GM23338 (cell line): Measurements from ENCODE around the gene PM20D1. TPM values are rescaled to one million over a fixed set of nuclear protein-coding genes. Genes with fewer than 3 reads are reported as not detected.

Experiments used
- ATAC-seq: fragments of 200-7000 bp; cut with Tn5 transposase; 3 replicates; pipeline ENCODE4 v1.9.1; 2020
- DNase-seq: peaks from one replicate; pipeline ENCODE4 v3.0.0-alpha.2; 2015; ENCODE audit warnings: low spot score
- H2AFZ ChIP-seq: fragments of 200-600 bp; sonication (generic); 2 replicates; pipeline ENCODE4 v1.8.0; 2016; ENCODE audit warnings: antibody characterized with exemption, mild to moderate bottlenecking, moderate library complexity
- H3F3A ChIP-seq: fragments of 200-600 bp; sonication (generic); replicated peaks from 2 replicates; pipeline ENCODE4 v1.8.0; 2017; ENCODE audit warnings: antibody characterized with exemption, mixed run types, low read depth
- H3K27ac ChIP-seq: fragments of 200-600 bp; sonication (generic); 2 replicates; pipeline ENCODE4 v1.6.1; 2016; ENCODE audit warnings: low read depth
- H3K27me3 ChIP-seq: fragments of 200-600 bp; sonication (generic); 2 replicates; pipeline ENCODE4 v1.8.0; 2016; ENCODE audit warnings: mild to moderate bottlenecking, mixed run types, moderate library complexity; ENCODE audit not compliant: insufficient read depth
- H3K36me3 ChIP-seq: fragments of 200-600 bp; sonication (generic); 2 replicates; pipeline ENCODE4 v1.8.0; 2016; ENCODE audit warnings: mild to moderate bottlenecking; ENCODE audit not compliant: insufficient read depth
- H3K4me1 ChIP-seq: fragments of 200-600 bp; sonication (generic); 2 replicates; pipeline ENCODE4 v1.8.0; 2016; ENCODE audit warnings: mild to moderate bottlenecking, moderate library complexity; ENCODE audit not compliant: insufficient read depth
- H3K4me2 ChIP-seq: fragments of 200-600 bp; sonication (generic); 2 replicates; pipeline ENCODE4 v1.7.1; 2017; ENCODE audit warnings: mixed run types
- H3K4me3 ChIP-seq: fragments of 200-600 bp; sonication (generic); 2 replicates; pipeline ENCODE4 v1.6.1; 2016; ENCODE audit warnings: mixed run types
- H3K79me2 ChIP-seq: fragments of 200-600 bp; sonication (generic); replicated peaks from 2 replicates; pipeline ENCODE4 v1.8.0; 2017; ENCODE audit warnings: mild to moderate bottlenecking; ENCODE audit not compliant: insufficient read depth
- H3K9me2 ChIP-seq: fragments of 200-600 bp; sonication (generic); 2 replicates; pipeline ENCODE4 v1.8.0; 2017; ENCODE audit not compliant: insufficient read depth
- H4K20me1 ChIP-seq: fragments of 200-600 bp; sonication (generic); replicated peaks from 2 replicates; pipeline ENCODE4 v1.8.0; 2017; ENCODE audit warnings: mild to moderate bottlenecking; ENCODE audit not compliant: insufficient read depth
- H3K27ac Mint-ChIP-seq: 2 replicates; pipeline ENCODE4 v1.8.0; 2020; ENCODE audit warnings: inconsistent platforms, mild to moderate bottlenecking, moderate library complexity, mixed read lengths
- H3K27me3 Mint-ChIP-seq: 3 replicates; pipeline ENCODE4 v1.8.0; 2022; ENCODE audit warnings: low read depth, mild to moderate bottlenecking, moderate library complexity, mixed read lengths, inconsistent platforms; ENCODE audit not compliant: insufficient read depth, poor library complexity
- H3K36me3 Mint-ChIP-seq: 3 replicates; pipeline ENCODE4 v1.8.0; 2021; ENCODE audit warnings: low read depth, mild to moderate bottlenecking, inconsistent platforms, moderate library complexity, mixed read lengths
- H3K4me1 Mint-ChIP-seq: 3 replicates; pipeline ENCODE4 v1.8.0; 2020; ENCODE audit warnings: mild to moderate bottlenecking, inconsistent platforms, mixed read lengths
- H3K4me3 Mint-ChIP-seq: 3 replicates; pipeline ENCODE4 v1.8.0; 2021; ENCODE audit warnings: moderate library complexity, mild to moderate bottlenecking, inconsistent platforms, mixed read lengths
- H3K9me3 Mint-ChIP-seq: 3 replicates; pipeline ENCODE4 v1.8.0; 2020; ENCODE audit warnings: moderate library complexity, mild to moderate bottlenecking, inconsistent platforms, mixed read lengths
- CREB1 ChIP-seq: fragments of 250-450 bp; sonication (Bioruptor Pico); IDR thresholded peaks from 2 replicates; pipeline ENCODE4 v1.5.0; 2020; ENCODE audit warnings: low read depth, mild to moderate bottlenecking, moderate library complexity
- EZH2 ChIP-seq: fragments of 200-600 bp; sonication (generic); IDR thresholded peaks from one replicate; pipeline ENCODE4 v1.8.0; 2017; ENCODE audit warnings: antibody characterized with exemption, mild to moderate bottlenecking, low read depth; ENCODE audit not compliant: unreplicated experiment
- EZH2phosphoT487 ChIP-seq: fragments of 200-600 bp; sonication (generic); IDR thresholded peaks from one replicate; pipeline ENCODE4 v1.8.1; 2018; ENCODE audit warnings: antibody characterized with exemption; ENCODE audit not compliant: unreplicated experiment
- JUNB ChIP-seq: IDR thresholded peaks from one replicate; pipeline ENCODE4 v1.6.1; 2016; ENCODE audit warnings: antibody characterized with exemption; ENCODE audit not compliant: unreplicated experiment
- NANOG ChIP-seq: IDR thresholded peaks from 2 replicates; pipeline ENCODE4 v1.6.1; 2016; ENCODE audit warnings: antibody characterized with exemption, borderline replicate concordance
- REST ChIP-seq: IDR thresholded peaks from one replicate; pipeline ENCODE4 v1.6.1; 2018; ENCODE audit warnings: antibody characterized with exemption; ENCODE audit not compliant: unreplicated experiment
- STAT1 ChIP-seq: IDR thresholded peaks from one replicate; pipeline ENCODE4 v1.6.1; 2016; ENCODE audit warnings: antibody characterized with exemption; ENCODE audit not compliant: unreplicated experiment
- ZNF114 ChIP-seq: fragments of 250-450 bp; sonication (Bioruptor Pico); IDR thresholded peaks from 2 replicates; pipeline ENCODE4 v1.5.0; 2020; ENCODE audit warnings: mild to moderate bottlenecking, moderate library complexity
- ZNF331 ChIP-seq: fragments of 250-450 bp; sonication (Bioruptor Pico); IDR thresholded peaks from 2 replicates; pipeline ENCODE4 v1.5.0; 2020; ENCODE audit warnings: low read depth, mild to moderate bottlenecking, moderate library complexity
- polyA plus RNA-seq: library from polyadenylated mRNA; unstranded; fragments of >200 nt; fragmentation: Nextera tagmentation; extraction: Ambion mirVana; gene quantifications from 2 replicates; pipeline ENCODE4 v1.2.1, GENCODE V29; 2016
- total RNA-seq: library from RNA; depleted of rRNA; stranded (reverse); fragments of >200 nt; shearing (Covaris generic); gene quantifications from 2 replicates; pipeline ENCODE4 v1.2.3, GENCODE V29; 2014
- TF ChIP-seq, protein P1 (sequence below): IDR thresholded peaks from 2 replicates; pipeline ENCODE4 v1.6.1; 2016; ENCODE audit warnings: antibody characterized with exemption

The PM20D1 gene
- total and polyA plus RNA-seq, 2 experiments from 2014 or later, result 0.10 TPM; not detected in 1

GRCh38 chr1:205826995-205827394 lies 22.9 kb downstream of the PM20D1 start:
- no peak overlapping the region for H3K4me3 ChIP-seq
- no peaks in the 10 kb centered on the region for H3K27me3 ChIP-seq
- Mint-ChIP-seq H3K9me3 (no peaks in the 10 kb centered on the region), H3K27ac (no peak overlapping the region), H3K4me3 (no peak overlapping the region), H3K36me3 (no peaks in the 10 kb centered on the region), H3K4me1 (peaks cover 20% of the 10 kb centered on the region), H3K27me3 (peaks cover 4% of the 10 kb centered on the region)
- H3K4me2 ChIP-seq, result no peak overlapping the region
- H3K27ac ChIP-seq, result no peak overlapping the region
- H3K79me2 ChIP-seq, result no peaks in the 10 kb centered on the region
- H2AFZ ChIP-seq, result no peak overlapping the region
- 0 out of 2 replicates have a peak, but pooled peaks cover 6% of the 10 kb centered on the region for H3K9me2 ChIP-seq
- no peak for ATAC-seq
- DNase-seq, result no peak
- TF ChIP-seq ZNF114 (no peak), NANOG (no peak), EZH2phosphoT487 (no peak), EZH2 (no peak), ZNF331 (no peak)
- TF ChIP-seq, protein P1, sequence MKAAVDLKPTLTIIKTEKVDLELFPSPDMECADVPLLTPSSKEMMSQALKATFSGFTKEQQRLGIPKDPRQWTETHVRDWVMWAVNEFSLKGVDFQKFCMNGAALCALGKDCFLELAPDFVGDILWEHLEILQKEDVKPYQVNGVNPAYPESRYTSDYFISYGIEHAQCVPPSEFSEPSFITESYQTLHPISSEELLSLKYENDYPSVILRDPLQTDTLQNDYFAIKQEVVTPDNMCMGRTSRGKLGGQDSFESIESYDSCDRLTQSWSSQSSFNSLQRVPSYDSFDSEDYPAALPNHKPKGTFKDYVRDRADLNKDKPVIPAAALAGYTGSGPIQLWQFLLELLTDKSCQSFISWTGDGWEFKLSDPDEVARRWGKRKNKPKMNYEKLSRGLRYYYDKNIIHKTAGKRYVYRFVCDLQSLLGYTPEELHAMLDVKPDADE, result no peak
- no peaks in the 10 kb centered on the region for H3K4me1 ChIP-seq
- H3K36me3 ChIP-seq, result no peaks in the 10 kb centered on the region
- H3F3A ChIP-seq, result no peaks in the 10 kb centered on the region
- no peaks in the 10 kb centered on the region for H4K20me1 ChIP-seq

DNA sequence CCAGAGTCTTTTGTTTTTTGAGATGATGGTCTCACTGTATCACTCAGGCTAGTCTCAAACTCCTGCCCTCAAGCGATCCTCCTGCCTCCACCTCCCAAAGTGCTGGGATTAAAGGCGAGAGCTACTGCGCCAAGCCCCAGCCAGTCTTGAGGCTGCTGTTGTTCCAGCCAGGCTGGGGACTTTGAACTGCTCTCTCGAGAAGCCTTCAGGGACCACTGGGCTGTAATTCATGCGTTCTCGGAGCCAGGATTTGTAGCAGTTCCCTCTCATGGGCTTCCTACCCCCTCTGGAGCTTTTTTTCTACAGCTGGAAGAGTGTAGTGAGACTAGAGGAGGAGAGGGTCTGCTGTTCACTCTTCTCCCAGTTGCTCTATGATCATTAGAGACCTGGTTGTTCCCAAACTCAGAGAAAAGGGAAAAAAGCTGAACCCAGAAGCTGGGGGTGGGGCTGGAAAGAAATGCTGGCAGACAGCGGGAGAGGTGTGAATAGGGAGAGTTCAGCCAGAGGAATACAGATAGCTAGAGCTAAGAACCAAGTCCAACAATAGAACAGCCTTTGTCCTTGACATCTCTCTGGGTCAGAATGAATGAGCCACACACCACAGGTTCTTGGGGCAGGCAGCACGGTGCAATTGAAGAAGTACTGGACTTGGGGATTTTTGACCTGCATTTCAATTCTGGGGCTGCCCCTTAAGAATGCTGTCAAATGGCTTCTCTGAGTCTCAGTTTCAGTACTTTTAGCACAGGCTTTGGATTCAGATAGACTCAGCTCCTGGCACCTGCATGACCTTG lies 23.7 kb downstream of the PM20D1 start:
- no peak for DNase-seq
- Mint-ChIP-seq H3K9me3 (no peaks in the 10 kb centered on the region), H3K27ac (no peak overlapping the region)
- TF ChIP-seq NANOG, result no peak
- TF ChIP-seq ZNF331, result no peak
- no peak for TF ChIP-seq REST
- TF ChIP-seq, protein P1, result no peak
- TF ChIP-seq JUNB, result no peak
- TF ChIP-seq CREB1 (CRISPR knock-in tag), result no peak
- no peak for TF ChIP-seq STAT1
- no peak for TF ChIP-seq EZH2phosphoT487
- TF ChIP-seq EZH2, result no peak

More for the DNA sequence above, 23.7 kb downstream of the PM20D1 start:
- H4K20me1 ChIP-seq, result no peaks in the 10 kb centered on the region
- no peaks in the 10 kb centered on the region for H3K79me2 ChIP-seq
- 0 out of 2 replicates have a peak, but pooled peaks cover 6% of the 10 kb centered on the region for H3K9me2 ChIP-seq
- no peaks in the 10 kb centered on the region for H3F3A ChIP-seq
- no peaks in the 10 kb centered on the region for H3K36me3 ChIP-seq
- peaks cover 20% of the 10 kb centered on the region for H3K4me1 Mint-ChIP-seq
- H3K4me3 Mint-ChIP-seq, result no peak overlapping the region
- no peaks in the 10 kb centered on the region for H3K36me3 Mint-ChIP-seq
- no peaks in the 10 kb centered on the region for H3K4me1 ChIP-seq
- H3K4me3 ChIP-seq, result no peak overlapping the region
- no peak overlapping the region for H3K4me2 ChIP-seq
- ATAC-seq, result no peak; the same call in 1 of the 3 replicates
- no peak overlapping the region for H3K27ac ChIP-seq
- H3K27me3 ChIP-seq, result no peaks in the 10 kb centered on the region
- H2AFZ ChIP-seq, result no peak overlapping the region; the same call in 1 of the 2 replicates
- H3K27me3 Mint-ChIP-seq, result no peaks in the 10 kb centered on the region
